ENCODE measurements around the gene PRKG1. TPM values are rescaled to one million over a fixed set of nuclear protein-coding genes. Genes with fewer than 3 reads are reported as not detected.

The PRKG1 gene
- polyA plus RNA-seq, 3 donors: not detected

DNA sequence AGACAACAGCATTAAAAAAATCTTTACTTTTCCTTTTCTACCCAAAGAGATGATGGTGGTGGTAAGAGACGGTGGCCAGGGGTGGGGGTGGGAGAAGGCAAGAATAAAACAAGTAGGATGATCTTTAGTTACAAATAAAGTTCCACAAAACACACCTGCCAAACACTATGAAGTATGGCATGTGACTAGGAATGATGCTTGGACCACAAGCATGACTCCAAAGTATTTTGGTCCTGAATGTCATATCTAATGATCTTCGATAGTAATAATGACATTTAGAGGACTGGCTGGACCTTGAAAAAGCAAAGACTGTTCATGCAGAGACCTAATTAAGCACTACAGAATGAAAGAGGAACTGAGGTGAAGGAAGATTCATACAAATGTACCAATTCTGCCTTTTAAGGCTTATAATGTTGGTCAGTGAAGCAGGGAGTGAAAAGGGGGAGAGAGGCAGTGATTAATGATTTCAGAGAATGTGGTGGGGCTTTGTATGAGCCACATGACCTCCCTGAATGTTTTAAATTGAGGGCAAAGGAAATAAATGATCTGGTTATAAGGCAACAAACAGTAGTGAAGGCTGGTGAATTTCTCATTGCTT is 1210.2 kb downstream of the PRKG1 start:
- no peak for DNase-seq
- Histone ChIP-seq H3K9me3 (replicated peaks in 1 of 2; ENCODE audit: control insufficient read depth in 1 of 2, insufficient read depth in 1 of 2, low read length in 2 of 2) (no peaks in the 10 kb centered on the region), H2AFZ (ENCODE audit: insufficient read depth, low read depth, low read length, poor library complexity, severe bottlenecking) (no peak overlapping the region), H3K4me1 (ENCODE audit: control insufficient read depth in 1 of 2, insufficient read depth in 2 of 2, low read length in 2 of 2) (no peaks in the 10 kb centered on the region), H3K4me3 (replicated peaks in 1 of 3; ENCODE audit: low read depth in 2 of 3, low read length in 3 of 3) (no peak overlapping the region), H3K9ac (ENCODE audit: insufficient read depth, low read length, poor library complexity, severe bottlenecking) (no peak overlapping the region), H3K27ac (ENCODE audit: low read depth in 1 of 2, low read length in 2 of 2) (no peak overlapping the region), H3K27me3 (ENCODE audit: control insufficient read depth in 2 of 2, insufficient read depth in 2 of 2, low read length in 2 of 2) (no peaks in the 10 kb centered on the region), H3K4me2 (replicated peaks; ENCODE audit: extremely low read depth, low read length, poor library complexity, severe bottlenecking) (no peak overlapping the region), H3K36me3 (replicated peaks in 1 of 2; ENCODE audit: control insufficient read depth in 1 of 2, insufficient read depth in 2 of 2, low read length in 2 of 2) (no peaks in the 10 kb centered on the region), H3K79me2 (ENCODE audit: insufficient read depth, low read length) (no peaks in the 10 kb centered on the region), H4K20me1 (ENCODE audit: insufficient read depth, low read length) (no peaks in the 10 kb centered on the region)
- Mint-ChIP-seq H3K27me3 (ENCODE audit: low read depth in 3 of 3) (no peaks in the 10 kb centered on the region), H3K27ac (no peak overlapping the region), H3K4me3 (no peak overlapping the region), H3K36me3 (no peaks in the 10 kb centered on the region), H3K4me1 (no peaks in the 10 kb centered on the region), H3K9me3 (no peaks in the 10 kb centered on the region)
- intact Hi-C loops (cut with micrococcal nuclease): no loop called here
- TF ChIP-seq, protein P1, sequence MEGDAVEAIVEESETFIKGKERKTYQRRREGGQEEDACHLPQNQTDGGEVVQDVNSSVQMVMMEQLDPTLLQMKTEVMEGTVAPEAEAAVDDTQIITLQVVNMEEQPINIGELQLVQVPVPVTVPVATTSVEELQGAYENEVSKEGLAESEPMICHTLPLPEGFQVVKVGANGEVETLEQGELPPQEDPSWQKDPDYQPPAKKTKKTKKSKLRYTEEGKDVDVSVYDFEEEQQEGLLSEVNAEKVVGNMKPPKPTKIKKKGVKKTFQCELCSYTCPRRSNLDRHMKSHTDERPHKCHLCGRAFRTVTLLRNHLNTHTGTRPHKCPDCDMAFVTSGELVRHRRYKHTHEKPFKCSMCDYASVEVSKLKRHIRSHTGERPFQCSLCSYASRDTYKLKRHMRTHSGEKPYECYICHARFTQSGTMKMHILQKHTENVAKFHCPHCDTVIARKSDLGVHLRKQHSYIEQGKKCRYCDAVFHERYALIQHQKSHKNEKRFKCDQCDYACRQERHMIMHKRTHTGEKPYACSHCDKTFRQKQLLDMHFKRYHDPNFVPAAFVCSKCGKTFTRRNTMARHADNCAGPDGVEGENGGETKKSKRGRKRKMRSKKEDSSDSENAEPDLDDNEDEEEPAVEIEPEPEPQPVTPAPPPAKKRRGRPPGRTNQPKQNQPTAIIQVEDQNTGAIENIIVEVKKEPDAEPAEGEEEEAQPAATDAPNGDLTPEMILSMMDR (IDR thresholded peaks at IDR 0.05): no peak
- 57% methylated on average over 1 of the region's 2 CpGs for WGBS (ENCODE audit: insufficient coverage)

- H3K9ac ChIP-seq (ENCODE audit: insufficient read depth, low read length, poor library complexity, severe bottlenecking): no peak overlapping the region
- no peak overlapping the region for H3K4me3 Mint-ChIP-seq
Measured at GRCh38 chr10:52287866-52288265, 1213.6 kb downstream of the PRKG1 start.

More at GRCh38 chr10:52287866-52288265, 1213.6 kb downstream of the PRKG1 start:
- Histone ChIP-seq H3K4me3 (replicated peaks in 1 of 3; ENCODE audit: low read depth in 2 of 3, low read length in 3 of 3) (no peak overlapping the region), H3K36me3 (replicated peaks in 1 of 2; ENCODE audit: control insufficient read depth in 1 of 2, insufficient read depth in 2 of 2, low read length in 2 of 2) (no peaks in the 10 kb centered on the region), H4K20me1 (ENCODE audit: insufficient read depth, low read length) (no peaks in the 10 kb centered on the region), H3K9me3 (replicated peaks in 1 of 2; ENCODE audit: control insufficient read depth in 1 of 2, insufficient read depth in 1 of 2, low read length in 2 of 2) (no peaks in the 10 kb centered on the region), H3K4me1 (ENCODE audit: control insufficient read depth in 1 of 2, insufficient read depth in 2 of 2, low read length in 2 of 2) (no peaks in the 10 kb centered on the region), H3K79me2 (ENCODE audit: insufficient read depth, low read length) (no peaks in the 10 kb centered on the region), H3K27ac (ENCODE audit: low read depth in 1 of 2, low read length in 2 of 2) (no peak overlapping the region), H3K27me3 (ENCODE audit: control insufficient read depth in 2 of 2, insufficient read depth in 2 of 2, low read length in 2 of 2) (no peaks in the 10 kb centered on the region), H2AFZ (ENCODE audit: insufficient read depth, low read depth, low read length, poor library complexity, severe bottlenecking) (no peak overlapping the region), H3K4me2 (replicated peaks; ENCODE audit: extremely low read depth, low read length, poor library complexity, severe bottlenecking) (no peak overlapping the region)
- Mint-ChIP-seq H3K27ac (no peak overlapping the region), H3K4me1 (no peaks in the 10 kb centered on the region), H3K36me3 (no peaks in the 10 kb centered on the region), H3K9me3 (peaks cover 0 to 2% (median 0%) of the 10 kb centered on the region in 7 donors), H3K27me3 (ENCODE audit: low read depth in 3 of 3) (no peaks in the 10 kb centered on the region)
- intact Hi-C loops (cut with micrococcal nuclease): no loop called here
- TF ChIP-seq, protein P1 (IDR thresholded peaks at IDR 0.05): no peak
- no peak for DNase-seq
- 83% methylated on average over 1 of the region's 1 CpG for WGBS (ENCODE audit: insufficient coverage)
